T47D (cell line): Measurements from ENCODE around the gene GNPAT.
"Not testable (repeated sequence)": the region's sequence is repeated elsewhere in the genome, so short reads cannot be mapped to it uniquely, and the experiment has no call there.

ENCODE experiments used
- DNase-seq, 2 experiments: peaks; one replicate each; pipeline versions ENCODE4 v3.0.0 to v3.0.0-alpha.2; 2011 to 2012; ENCODE audit warnings: low read depth in 1 of 2, low spot score in 1 of 2
- JUND ChIP-seq: IDR thresholded peaks from 2 replicates; pipeline ENCODE4 v1.6.1; 2012; ENCODE audit warnings: low read depth
- in situ Hi-C: cut with HindIII; loops from 2 replicates; pipeline ENCODE4 v1.10.0; 2016; ENCODE audit warnings: low sequenced_read_pairs, low pct_unique_long_range_greater_than_20kb

GNPAT gene

GRCh38 chr1:231203259-231204057 is 37.6 kb upstream of the GNPAT start:
- no peak for DNase-seq
- no peak for TF ChIP-seq JUND
- in situ Hi-C loops: no loop called here

GRCh38 chr1:231206856-231207255 is 34.2 kb upstream of the GNPAT start:
- TF ChIP-seq JUND: no peak
- in situ Hi-C loops: no loop called here
- DNase-seq: peak; percentile 31 to 54

DNA sequence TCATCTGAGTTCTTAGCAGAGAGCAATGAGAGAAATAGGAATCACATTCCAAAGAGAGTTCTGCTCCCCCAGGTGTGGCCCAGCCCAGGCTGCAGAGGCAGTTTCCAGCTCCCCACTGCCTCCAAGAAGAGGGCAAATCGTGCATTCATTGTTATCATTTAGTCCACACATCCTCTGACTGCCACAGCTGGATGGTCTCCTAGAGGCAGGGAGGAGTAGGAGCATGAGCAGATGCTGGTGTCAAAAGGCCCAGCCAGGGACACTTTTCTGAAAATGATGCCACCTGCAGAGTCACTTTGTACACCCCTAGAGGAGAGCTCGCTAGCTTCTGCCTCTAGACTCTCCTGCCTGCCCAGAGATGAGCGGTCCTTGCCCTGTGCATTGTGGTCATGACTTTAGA is 33.6 kb upstream of the GNPAT start:
- no peak for TF ChIP-seq JUND
- no peak for DNase-seq
- in situ Hi-C loops: no loop called here

DNA sequence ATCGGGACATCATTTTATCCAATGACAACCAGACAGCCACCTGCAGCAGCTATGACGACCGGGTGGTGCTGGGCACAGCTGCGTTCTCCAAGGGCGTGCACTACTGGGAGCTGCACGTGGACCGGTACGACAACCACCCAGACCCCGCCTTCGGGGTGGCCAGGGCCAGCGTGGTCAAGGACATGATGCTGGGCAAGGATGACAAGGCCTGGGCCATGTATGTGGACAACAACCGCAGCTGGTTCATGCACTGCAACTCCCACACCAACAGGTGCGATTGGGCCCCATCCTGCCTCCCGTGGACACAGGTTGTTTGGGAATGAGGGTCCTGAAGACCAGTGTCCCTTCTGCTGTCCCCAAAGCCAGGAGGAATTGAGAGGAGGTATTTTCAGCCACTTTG is 32.0 kb upstream of the GNPAT start:
- no peak for DNase-seq
- in situ Hi-C loops: no loop called here
- TF ChIP-seq JUND: no peak

DNA sequence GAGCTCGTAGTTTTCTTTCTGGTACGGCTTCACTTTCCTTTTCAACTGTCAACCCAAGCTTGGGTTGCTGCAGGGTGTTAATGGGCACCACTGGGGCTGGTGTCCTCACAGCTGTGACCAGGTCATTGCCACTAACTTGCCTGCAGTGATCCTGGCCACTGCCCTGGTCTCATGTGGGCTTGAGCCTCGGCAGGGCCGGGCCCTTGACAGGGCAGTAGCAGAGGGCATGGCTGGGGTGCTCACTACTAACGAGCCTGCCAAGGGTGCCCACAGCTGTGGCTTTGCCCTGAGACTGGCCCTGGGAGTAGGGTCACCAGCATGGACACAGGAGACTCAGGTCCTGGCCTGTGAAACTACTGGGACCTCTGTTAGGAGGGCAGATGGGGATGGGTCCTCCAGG is 31.5 kb upstream of the GNPAT start:
- TF ChIP-seq JUND: no peak
- no peak for DNase-seq
- in situ Hi-C loops: no loop called here

DNA sequence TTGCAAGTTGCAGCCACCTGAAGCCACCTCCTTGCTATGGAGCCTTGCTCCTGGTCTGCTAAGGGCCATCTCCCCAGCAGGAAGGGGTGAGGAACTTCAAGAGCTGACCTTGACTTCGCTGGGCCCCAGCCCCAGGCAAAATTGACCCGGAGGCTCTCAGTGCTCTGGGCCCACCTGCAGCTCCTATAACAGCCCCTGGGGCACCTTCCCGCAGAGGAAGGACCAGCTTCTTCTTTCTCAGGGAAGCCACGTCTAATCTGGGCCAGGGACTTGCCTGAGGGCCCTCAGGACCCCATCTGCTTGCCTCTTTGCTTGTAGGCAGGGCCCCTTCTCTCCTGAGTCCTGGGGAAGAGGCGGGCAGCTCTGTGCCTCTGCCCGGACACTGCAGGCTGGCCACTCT is 30.9 kb upstream of the GNPAT start:
- no peak for TF ChIP-seq JUND
- in situ Hi-C loops: no loop called here
- DNase-seq: no peak

DNA sequence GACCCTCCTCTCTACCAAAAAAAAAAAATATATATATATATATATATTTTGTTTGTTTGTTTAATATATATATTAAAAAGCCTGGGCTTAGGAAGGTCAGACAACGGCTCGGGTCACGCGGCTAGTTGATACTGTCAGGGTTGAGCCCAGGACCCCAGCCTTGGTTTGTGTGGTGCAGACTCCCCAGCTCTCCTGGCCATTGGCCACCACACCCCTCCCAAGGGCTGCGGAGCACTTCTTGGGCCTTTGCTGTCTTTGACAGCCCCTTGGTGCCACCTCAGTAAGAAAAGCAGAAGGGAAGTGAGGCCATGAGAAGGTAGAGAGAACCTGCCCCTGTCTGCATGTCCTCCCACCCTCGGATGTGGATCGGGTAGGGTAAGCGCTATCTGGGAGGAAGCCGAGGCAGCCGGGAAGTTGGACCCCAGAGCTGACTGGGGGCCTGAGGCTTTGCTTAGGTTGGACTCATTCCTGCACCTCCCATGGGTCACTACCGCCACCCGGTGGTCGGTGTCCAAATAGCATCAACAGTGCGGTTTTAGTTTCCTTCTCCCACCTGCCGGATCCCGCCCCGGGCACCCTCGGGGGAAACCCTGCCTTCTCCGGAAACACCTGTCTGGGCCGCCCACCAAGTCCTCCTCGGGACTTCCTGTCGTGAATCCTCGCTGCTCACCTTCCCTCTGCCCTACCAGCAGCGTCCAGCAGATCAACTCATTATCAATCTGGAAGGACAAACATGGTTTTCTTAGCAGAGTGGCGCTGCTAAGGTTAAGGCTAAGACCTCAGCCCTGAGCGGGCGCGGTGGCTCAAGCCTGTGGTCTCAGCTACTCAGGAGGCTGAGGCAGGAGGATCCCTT is 29.8 kb upstream of the GNPAT start:
- peak; percentile 80 to 92 for DNase-seq
- TF ChIP-seq JUND: no peak
- in situ Hi-C loops: no loop called here

DNA sequence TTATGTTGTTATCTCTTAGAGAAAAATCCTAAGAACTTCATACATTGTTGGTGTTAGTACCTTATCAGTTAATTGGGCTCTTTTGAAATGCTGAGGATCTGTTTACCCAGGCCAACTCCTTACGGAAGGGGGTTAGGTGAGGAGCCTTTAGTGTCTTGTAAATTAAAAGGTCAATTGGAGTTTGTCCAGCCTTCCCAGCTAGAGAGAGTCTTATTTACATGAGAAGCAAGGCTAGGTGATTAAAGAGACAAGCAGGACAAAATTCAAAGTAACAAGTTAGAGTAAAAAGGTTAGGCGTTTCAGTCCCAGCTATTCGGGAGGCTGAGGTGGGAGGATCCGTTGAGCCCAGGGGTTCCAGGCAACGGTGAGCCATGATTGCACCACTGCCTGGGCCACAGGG is 28.7 kb upstream of the GNPAT start:
- DNase-seq, in situ Hi-C loops: not testable (repeated sequence)

- in situ Hi-C loops: no loop called here
- no peak for DNase-seq
- no peak for TF ChIP-seq JUND
Observed at GRCh38 chr1:231213831-231214573, 27.0 kb upstream of the GNPAT start.

GRCh38 chr1:231214918-231215680 is 25.9 kb upstream of the GNPAT start:
- no peak for TF ChIP-seq JUND
- in situ Hi-C loops: no loop called here
- DNase-seq: no peak

DNA sequence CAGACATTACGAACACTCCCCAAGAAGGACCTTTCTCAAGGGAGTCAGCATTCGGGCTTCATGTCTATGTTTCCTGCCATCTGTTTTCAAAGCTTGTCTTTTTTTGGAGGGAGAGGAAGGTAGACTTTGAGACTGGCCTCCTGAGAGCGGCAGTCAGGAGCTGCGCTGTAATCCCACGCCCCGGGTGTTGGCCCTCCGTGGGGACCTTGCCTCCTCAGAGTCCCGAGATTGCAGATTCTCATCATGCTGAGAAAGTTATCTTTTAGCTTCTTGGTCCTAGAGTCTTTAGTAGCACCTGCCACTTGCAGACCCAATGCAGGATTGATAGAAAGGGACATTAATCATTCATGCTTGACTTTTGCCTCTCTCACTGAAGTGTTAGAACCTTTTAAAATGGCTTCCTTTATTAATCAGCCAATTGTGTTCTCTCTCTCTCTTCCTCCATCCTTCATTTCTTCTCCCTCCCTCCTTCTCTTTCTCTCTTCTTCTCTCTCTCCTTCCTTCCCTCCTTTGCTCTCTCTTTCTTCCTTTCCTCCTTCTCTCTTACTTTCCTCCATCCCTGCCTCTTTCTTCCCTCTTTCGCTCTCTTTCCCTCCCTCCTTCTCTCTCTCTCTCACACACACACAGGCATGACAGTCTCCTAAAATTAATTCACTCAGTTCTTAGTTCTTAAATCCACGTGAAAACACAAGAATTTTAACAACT is 25.2 kb upstream of the GNPAT start:
- no peak for DNase-seq
- in situ Hi-C loops: no loop called here
- no peak for TF ChIP-seq JUND

GRCh38 chr1:231216498-231216897 is 24.5 kb upstream of the GNPAT start:
- no peak for DNase-seq
- no peak for TF ChIP-seq JUND
- in situ Hi-C loops: no loop called here
